Endodermal cell (in vitro differentiated cells): ENCODE data around the gene SLC5A2. TPM values are rescaled to one million over a fixed set of nuclear protein-coding genes. Genes with fewer than 3 reads are reported as not detected.
"Not testable (repeated sequence)": the region's sequence is repeated elsewhere in the genome, so short reads cannot be mapped to it uniquely, and the experiment has no call there.

ENCODE experiments used
- DNase-seq: peaks from one replicate; pipeline ENCODE4 v3.0.0-alpha.2; 2017
- H3K27ac ChIP-seq: 2 replicates; pipeline ENCODE4 v1.5.1; 2013; ENCODE audit warnings: mild to moderate bottlenecking, low read depth, low read length, moderate library complexity
- H3K27me3 ChIP-seq: 2 replicates; pipeline ENCODE4 v1.6.1; 2013; ENCODE audit warnings: mild to moderate bottlenecking, low read length, moderate library complexity; ENCODE audit not compliant: insufficient read depth, control insufficient read depth, poor library complexity, severe bottlenecking
- H3K36me3 ChIP-seq: 2 replicates; pipeline ENCODE4 v1.7.0; 2013; ENCODE audit warnings: mild to moderate bottlenecking, low read length, moderate library complexity; ENCODE audit not compliant: control insufficient read depth, insufficient read depth
- H3K4me1 ChIP-seq: one replicate; pipeline ENCODE4 v1.7.0; 2013; ENCODE audit warnings: low read length; ENCODE audit not compliant: control insufficient read depth, insufficient read depth
- H3K4me3 ChIP-seq: 2 replicates; pipeline ENCODE4 v1.5.1; 2013; ENCODE audit warnings: mild to moderate bottlenecking, low read length, moderate library complexity
- H3K9ac ChIP-seq: 2 replicates; pipeline ENCODE4 v1.6.1; 2013; ENCODE audit warnings: mild to moderate bottlenecking, low read length, moderate library complexity; ENCODE audit not compliant: poor library complexity, severe bottlenecking; ENCODE audit errors: extremely low read depth
- H3K9me3 ChIP-seq: 2 replicates; pipeline ENCODE4 v1.6.1; 2013; ENCODE audit warnings: mild to moderate bottlenecking, low read length, moderate library complexity; ENCODE audit not compliant: control insufficient read depth
- H3K27ac Mint-ChIP-seq: 2 replicates; pipeline ENCODE4 v1.8.0; 2020; ENCODE audit warnings: mixed read lengths
- H3K27me3 Mint-ChIP-seq: 2 replicates; pipeline ENCODE4 v1.8.0; 2021; ENCODE audit warnings: mild to moderate bottlenecking, mixed read lengths; ENCODE audit not compliant: insufficient read depth
- H3K36me3 Mint-ChIP-seq: 2 replicates; pipeline ENCODE4 v1.8.0; 2020; ENCODE audit warnings: low read depth, mixed read lengths
- H3K4me1 Mint-ChIP-seq: 2 replicates; pipeline ENCODE4 v1.8.0; 2020; ENCODE audit warnings: mixed read lengths
- H3K4me3 Mint-ChIP-seq: 2 replicates; pipeline ENCODE4 v1.8.0; 2020; ENCODE audit warnings: mild to moderate bottlenecking, moderate library complexity, mixed read lengths
- H3K9me3 Mint-ChIP-seq: 2 replicates; pipeline ENCODE4 v1.8.0; 2020; ENCODE audit warnings: mild to moderate bottlenecking, mixed read lengths
- WGBS, 2 experiments: methylation state at CpG; one replicate each; pipeline versions ENCODE4 v1.1.5 to v1.1.7; 2013; ENCODE audit warnings: missing lambda C conversion rate in 2 of 2, mixed read lengths in 1 of 2; ENCODE audit not compliant: insufficient coverage in 1 of 2, insufficient read length in 1 of 2; 5-methylcytosine and 5-hydroxymethylcytosine counted together
- total RNA-seq, 2 donors: library from RNA; stranded (reverse); fragmentation: NEBNext Ultra II Directional in 1 of 2; extraction: Animal tissue kit (Norgen Biotek cat#: 25700) in 1 of 2; gene quantifications; 2 replicates in 1 of 2; 3 replicates in 1 of 2; pipeline ENCODE4 v1.2.1, GENCODE V29; 2021
- TF ChIP-seq, protein P1 (sequence below): fragments of 200-600 bp; sonication (generic); conservative IDR thresholded peaks from 2 replicates; pipeline ENCODE4 v1.5.0; 2021; ENCODE audit warnings: antibody characterized with exemption, mild to moderate bottlenecking

SLC5A2 gene
- total RNA-seq, 2 donors from 2014 or later: 0.22 to 0.24 TPM

DNA sequence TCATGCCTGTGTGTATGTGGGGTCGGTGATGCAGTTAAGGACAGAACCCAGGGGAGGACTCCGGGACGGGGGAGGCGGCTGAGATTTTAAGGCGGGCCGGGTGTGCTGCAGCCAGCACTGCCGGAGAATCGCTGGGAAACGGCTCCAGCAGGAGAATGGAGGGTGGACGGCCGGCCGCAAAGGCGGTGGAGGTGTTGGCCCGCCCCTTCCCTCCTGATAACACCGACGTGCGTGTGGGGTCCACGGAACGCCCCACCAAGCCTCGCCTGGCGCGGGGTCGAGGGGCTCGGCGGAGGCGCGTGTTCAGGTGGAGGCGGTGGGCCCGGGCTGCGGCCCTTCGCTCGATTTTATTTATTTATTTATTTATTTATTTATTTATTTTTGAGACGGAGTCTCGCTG is 41.0 kb upstream of the SLC5A2 start:
- Mint-ChIP-seq H3K27ac (no peak overlapping the region), H3K4me3 (peak overlapping the region; percentile 73), H3K27me3 (peaks cover 14% of the 10 kb centered on the region), H3K36me3 (no peaks in the 10 kb centered on the region), H3K4me1 (peaks cover 5% of the 10 kb centered on the region), H3K9me3 (no peaks in the 10 kb centered on the region)
- Histone ChIP-seq H3K27ac (no peak overlapping the region), H3K9me3 (no peaks in the 10 kb centered on the region), H3K27me3 (no peaks in the 10 kb centered on the region), H3K4me3 (no peak overlapping the region), H3K36me3 (no peaks in the 10 kb centered on the region), H3K9ac (no peak overlapping the region), H3K4me1 (no peaks in the 10 kb centered on the region)
- WGBS, 2 experiments: 96 to 99% methylated on average over 13 to 30 of the region's 34 CpGs
- TF ChIP-seq, protein P1, sequence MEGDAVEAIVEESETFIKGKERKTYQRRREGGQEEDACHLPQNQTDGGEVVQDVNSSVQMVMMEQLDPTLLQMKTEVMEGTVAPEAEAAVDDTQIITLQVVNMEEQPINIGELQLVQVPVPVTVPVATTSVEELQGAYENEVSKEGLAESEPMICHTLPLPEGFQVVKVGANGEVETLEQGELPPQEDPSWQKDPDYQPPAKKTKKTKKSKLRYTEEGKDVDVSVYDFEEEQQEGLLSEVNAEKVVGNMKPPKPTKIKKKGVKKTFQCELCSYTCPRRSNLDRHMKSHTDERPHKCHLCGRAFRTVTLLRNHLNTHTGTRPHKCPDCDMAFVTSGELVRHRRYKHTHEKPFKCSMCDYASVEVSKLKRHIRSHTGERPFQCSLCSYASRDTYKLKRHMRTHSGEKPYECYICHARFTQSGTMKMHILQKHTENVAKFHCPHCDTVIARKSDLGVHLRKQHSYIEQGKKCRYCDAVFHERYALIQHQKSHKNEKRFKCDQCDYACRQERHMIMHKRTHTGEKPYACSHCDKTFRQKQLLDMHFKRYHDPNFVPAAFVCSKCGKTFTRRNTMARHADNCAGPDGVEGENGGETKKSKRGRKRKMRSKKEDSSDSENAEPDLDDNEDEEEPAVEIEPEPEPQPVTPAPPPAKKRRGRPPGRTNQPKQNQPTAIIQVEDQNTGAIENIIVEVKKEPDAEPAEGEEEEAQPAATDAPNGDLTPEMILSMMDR: no peak
- DNase-seq: no peak

DNA sequence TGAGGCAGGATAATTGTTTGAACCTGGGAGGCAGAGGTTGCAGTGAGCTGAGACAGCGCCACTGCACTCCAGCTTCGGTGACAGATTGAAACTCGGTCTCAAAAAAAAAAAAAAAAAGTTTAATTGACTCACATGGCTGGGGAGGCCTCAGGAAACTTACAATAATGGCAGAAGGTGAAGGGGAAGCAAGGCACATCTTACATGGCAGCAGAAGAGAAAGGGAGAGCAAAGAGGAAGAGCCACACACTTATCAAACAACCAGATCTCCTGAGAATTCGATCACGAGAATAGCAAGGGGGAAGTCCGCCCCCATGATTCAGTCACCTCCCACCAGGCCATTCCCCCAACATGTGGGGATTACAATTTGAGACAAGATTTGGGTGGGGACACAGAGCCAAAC is 37.0 kb upstream of the SLC5A2 start:
- not testable (repeated sequence) for H3K36me3 Mint-ChIP-seq, H3K9me3 Mint-ChIP-seq, H3K4me3 Mint-ChIP-seq, H3K36me3 ChIP-seq, H3K4me1 Mint-ChIP-seq, H3K9me3 ChIP-seq, H3K9ac ChIP-seq, H3K27ac Mint-ChIP-seq, H3K4me3 ChIP-seq, H3K27me3 ChIP-seq, H3K27ac ChIP-seq, DNase-seq, H3K4me1 ChIP-seq
- peaks cover 14% of the 10 kb centered on the region for H3K27me3 Mint-ChIP-seq
- 77 to 86% methylated on average over 3 to 6 of the region's 6 CpGs for WGBS, 2 experiments

DNA sequence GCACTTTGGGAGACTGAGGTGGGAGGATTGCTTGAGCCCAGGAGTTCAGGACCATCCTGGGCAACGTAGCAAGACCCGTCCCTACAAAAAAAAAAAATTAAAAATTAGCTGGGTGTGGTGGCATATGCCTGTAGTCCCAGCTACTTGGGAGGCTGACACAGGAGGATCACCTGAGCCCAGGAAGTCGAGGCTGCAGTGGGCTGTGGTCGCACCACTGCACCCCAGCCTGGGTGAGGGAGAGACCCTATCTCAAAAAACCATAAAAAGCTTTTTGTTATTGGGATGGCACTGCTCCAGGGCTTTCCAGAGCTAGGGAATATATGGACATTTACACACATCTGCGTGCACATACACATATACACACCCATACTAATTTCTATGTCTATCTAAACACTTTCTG is 31.7 kb upstream of the SLC5A2 start:
- no peaks in the 10 kb centered on the region for H3K9me3 Mint-ChIP-seq
- Histone ChIP-seq H3K4me1 (peaks cover 11% of the 10 kb centered on the region), H3K4me3 (no peak overlapping the region), H3K27ac (no peak overlapping the region), H3K9ac (no peak overlapping the region), H3K9me3 (no peaks in the 10 kb centered on the region), H3K27me3 (no peaks in the 10 kb centered on the region), H3K36me3 (peaks cover 10% of the 10 kb centered on the region)
- H3K4me3 Mint-ChIP-seq: no peak overlapping the region
- no peak overlapping the region for H3K27ac Mint-ChIP-seq
- 93 to 100% methylated on average over 4 to 5 of the region's 5 CpGs for WGBS, 2 experiments
- peaks cover 3% of the 10 kb centered on the region for H3K36me3 Mint-ChIP-seq
- no peak for DNase-seq
- H3K27me3 Mint-ChIP-seq: no peaks in the 10 kb centered on the region
- TF ChIP-seq, protein P1: no peak
- peaks cover 24% of the 10 kb centered on the region for H3K4me1 Mint-ChIP-seq

DNA sequence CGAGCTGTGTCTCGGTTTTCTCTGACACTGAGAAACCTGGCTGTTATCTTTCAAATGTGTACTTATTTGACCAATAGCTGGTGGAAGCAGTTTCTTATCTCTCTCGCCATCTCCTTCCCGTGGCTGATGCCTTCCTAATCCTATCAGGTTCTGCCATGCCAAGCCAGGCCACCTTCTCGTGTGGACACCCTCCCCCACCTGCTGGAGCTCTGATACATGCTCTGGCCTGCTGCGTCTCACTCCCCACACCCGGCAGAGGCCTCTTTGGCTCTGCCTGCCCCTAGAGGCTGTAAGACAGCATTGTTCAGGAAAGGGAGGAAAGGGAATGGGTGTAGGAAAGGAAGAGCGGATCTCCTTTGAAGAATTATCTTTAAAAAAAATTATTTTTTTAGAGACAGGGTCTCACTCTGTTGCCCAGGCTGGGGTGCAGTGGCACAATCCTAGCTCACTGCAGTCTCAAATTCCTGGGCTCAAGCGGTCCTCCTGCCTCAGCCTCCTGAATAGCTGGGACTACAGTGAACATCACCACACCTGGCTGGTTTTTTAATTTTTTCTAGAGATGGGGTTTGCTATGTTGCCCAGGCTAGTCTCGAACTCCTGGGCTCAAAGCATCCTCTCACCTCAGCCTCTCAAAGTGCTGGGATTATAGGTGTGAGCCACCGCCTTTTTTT is 31.1 kb upstream of the SLC5A2 start:
- no peak overlapping the region for H3K4me3 Mint-ChIP-seq
- 51 to 76% methylated on average over 3 to 11 of the region's 11 CpGs for WGBS, 2 experiments

More for the DNA sequence above, 31.1 kb upstream of the SLC5A2 start:
- H3K9me3 ChIP-seq: no peaks in the 10 kb centered on the region
- Mint-ChIP-seq H3K4me1 (peaks cover 24% of the 10 kb centered on the region), H3K27ac (no peak overlapping the region), H3K9me3 (no peaks in the 10 kb centered on the region), H3K36me3 (peaks cover 3% of the 10 kb centered on the region), H3K27me3 (no peaks in the 10 kb centered on the region)
- peaks cover 11% of the 10 kb centered on the region for H3K4me1 ChIP-seq
- TF ChIP-seq, protein P1: peak; percentile 79
- no peaks in the 10 kb centered on the region for H3K27me3 ChIP-seq
- no peak overlapping the region for H3K4me3 ChIP-seq
- H3K27ac ChIP-seq: no peak overlapping the region
- DNase-seq: peak; percentile 88
- peaks cover 13% of the 10 kb centered on the region for H3K36me3 ChIP-seq
- no peak overlapping the region for H3K9ac ChIP-seq
